ENCODE data around the gene DYNLT3. TPM values are rescaled to one million over a fixed set of nuclear protein-coding genes. Genes with fewer than 3 reads are reported as not detected.

The DYNLT3 gene
- total RNA-seq, 6 experiments from 2014 or later = 24.9 to 37.3 (median 35.0) TPM

- Mint-ChIP-seq H3K27ac (no peak overlapping the region), H3K4me3 (no peak overlapping the region), H3K9me3 (no peaks in the 10 kb centered on the region), H3K4me1 (ENCODE audit: low read depth) (no peaks in the 10 kb centered on the region; the same call in 1 of the 2 replicates), H3K27me3 (ENCODE audit: insufficient read depth) (peaks cover 4% of the 10 kb centered on the region; the same call in 1 of the 2 replicates), H3K36me3 (ENCODE audit: low read depth) (no peaks in the 10 kb centered on the region)
- TF ChIP-seq CTCF (IDR thresholded peaks at IDR 0.05) = peak; percentile 84
- peak; percentile 18 for DNase-seq
These were observed 22.0 kb downstream of the DYNLT3 start for GRCh38 chrX:37825215-37825842.

GRCh38 chrX:37824491-37825214, 22.7 kb downstream of the DYNLT3 start:
- no peaks in the 10 kb centered on the region for H3K9me3 Mint-ChIP-seq
- H3K36me3 Mint-ChIP-seq (ENCODE audit: low read depth) = no peaks in the 10 kb centered on the region
- H3K4me3 Mint-ChIP-seq = no peak overlapping the region
- no peak for DNase-seq
- H3K27me3 Mint-ChIP-seq (ENCODE audit: insufficient read depth) = peaks cover 4% of the 10 kb centered on the region; the same call in 1 of the 2 replicates
- TF ChIP-seq CTCF (IDR thresholded peaks at IDR 0.05) = no peak
- H3K27ac Mint-ChIP-seq = no peak overlapping the region
- H3K4me1 Mint-ChIP-seq (ENCODE audit: low read depth) = no peaks in the 10 kb centered on the region

- no peak overlapping the region for H3K27ac Mint-ChIP-seq
- H3K4me3 Mint-ChIP-seq = no peak overlapping the region
- no peaks in the 10 kb centered on the region for H3K4me1 Mint-ChIP-seq (ENCODE audit: low read depth)
- TF ChIP-seq CTCF (IDR thresholded peaks at IDR 0.05) = no peak
- DNase-seq = no peak
- H3K9me3 Mint-ChIP-seq = no peaks in the 10 kb centered on the region
- H3K27me3 Mint-ChIP-seq (ENCODE audit: insufficient read depth) = peaks cover 10% of the 10 kb centered on the region; the same call in 1 of the 2 replicates
- no peaks in the 10 kb centered on the region for H3K36me3 Mint-ChIP-seq (ENCODE audit: low read depth)
These were observed 26.7 kb downstream of the DYNLT3 start for GRCh38 chrX:37820646-37821045.

GRCh38 chrX:37818031-37818430, 29.3 kb downstream of the DYNLT3 start:
- Mint-ChIP-seq H3K4me3 (no peak overlapping the region), H3K27ac (no peak overlapping the region), H3K27me3 (ENCODE audit: insufficient read depth) (peaks cover 6% of the 10 kb centered on the region; the same call in 1 of the 2 replicates), H3K36me3 (ENCODE audit: low read depth) (no peaks in the 10 kb centered on the region), H3K9me3 (no peaks in the 10 kb centered on the region), H3K4me1 (ENCODE audit: low read depth) (no peaks in the 10 kb centered on the region)
- DNase-seq = no peak
- TF ChIP-seq CTCF (IDR thresholded peaks at IDR 0.05) = no peak

GRCh38 chrX:37817579-37817978, 29.8 kb downstream of the DYNLT3 start:
- no peak overlapping the region for H3K4me3 Mint-ChIP-seq
- DNase-seq = no peak
- H3K27ac Mint-ChIP-seq = no peak overlapping the region
- H3K36me3 Mint-ChIP-seq (ENCODE audit: low read depth) = no peaks in the 10 kb centered on the region
- no peak for TF ChIP-seq CTCF (IDR thresholded peaks at IDR 0.05)
- H3K27me3 Mint-ChIP-seq (ENCODE audit: insufficient read depth) = peaks cover 6% of the 10 kb centered on the region; the same call in 1 of the 2 replicates
- H3K9me3 Mint-ChIP-seq = no peaks in the 10 kb centered on the region
- H3K4me1 Mint-ChIP-seq (ENCODE audit: low read depth) = no peaks in the 10 kb centered on the region
